Panc1 (cell line): ENCODE results near the gene ATRNL1. TPM values are rescaled to one million over a fixed set of nuclear protein-coding genes. Genes with fewer than 3 reads are reported as not detected.

ENCODE experiments used
- ATAC-seq: fragments of 200-7000 bp; cut with Tn5 transposase; 2 replicates; pipeline ENCODE4 v1.9.1; 2020; ENCODE audit warnings: mild to moderate bottlenecking, moderate library complexity
- BruUV-seq: library from RNA; stranded (reverse); fragments of 400-500 nt; replicated peaks from 2 replicates; lab custom pipeline; 2021; lab: Mats Ljungman, UMichigan
- CTCF ChIA-PET: fragments of 300-600 bp; sonication (Branson Sonifier 250); formaldehyde crosslinking; loops from one replicate; lab custom pipeline; 2022; ENCODE audit warnings: antibody characterized with exemption; lab: Charles Lee
- POLR2A ChIA-PET: fragments of 300-600 bp; sonication (Branson Sonifier 250); formaldehyde crosslinking; loops from one replicate; lab custom pipeline; 2022; ENCODE audit warnings: antibody characterized with exemption; lab: Charles Lee
- DNase-seq: peaks from one replicate; pipeline ENCODE4 v3.0.0-alpha.2; 2010; ENCODE audit warnings: low read depth, low spot score
- H3K27ac ChIP-seq: 2 replicates; pipeline ENCODE4 v1.5.1; 2011; ENCODE audit warnings: mild to moderate bottlenecking, low read length, inconsistent platforms
- H3K27me3 ChIP-seq: fragments of 200-500 bp; sonication (Bioruptor generic); 2 replicates; pipeline ENCODE4 v1.6.0; 2014; ENCODE audit warnings: low read length, inconsistent platforms; ENCODE audit not compliant: control insufficient read depth, insufficient read depth
- H3K36me3 ChIP-seq: fragments of 200-500 bp; sonication (Bioruptor generic); 2 replicates; pipeline ENCODE4 v1.5.1; 2014; ENCODE audit warnings: inconsistent platforms, mild to moderate bottlenecking, low read length, moderate library complexity; ENCODE audit not compliant: control insufficient read depth, insufficient read depth
- H3K4me1 ChIP-seq: 2 replicates; pipeline ENCODE4 v1.5.1; 2011; ENCODE audit warnings: inconsistent platforms, mild to moderate bottlenecking, low read length, moderate library complexity; ENCODE audit not compliant: control insufficient read depth, insufficient read depth
- H3K4me3 ChIP-seq, 2 experiments: 2 replicates each; pipeline ENCODE4 v1.5.1; 2011 to 2012; ENCODE audit warnings: low read depth in 2 of 2, low read length in 2 of 2, mild to moderate bottlenecking in 2 of 2, inconsistent platforms in 1 of 2, moderate library complexity in 1 of 2
- H3K9me3 ChIP-seq: fragments of 200-500 bp; sonication (Bioruptor generic); 2 replicates; pipeline ENCODE4 v1.5.1; 2014; ENCODE audit warnings: low read depth, mild to moderate bottlenecking, inconsistent platforms, low read length, moderate library complexity; ENCODE audit not compliant: control insufficient read depth, insufficient read depth
- POLR2AphosphoS5 ChIP-seq: IDR thresholded peaks from 2 replicates; pipeline ENCODE4 v1.6.1; 2012; ENCODE audit warnings: mild to moderate bottlenecking, low read depth, low read length, moderate library complexity
- SIN3A ChIP-seq: IDR thresholded peaks from 2 replicates; pipeline ENCODE4 v1.6.1; 2012; ENCODE audit warnings: low read depth, mild to moderate bottlenecking, low read length, moderate library complexity, borderline replicate concordance; ENCODE audit not compliant: insufficient read depth
- TCF7L2 ChIP-seq: IDR thresholded peaks from 2 replicates; pipeline ENCODE4 v1.6.1; 2011; ENCODE audit warnings: mild to moderate bottlenecking, low read depth, low read length, inconsistent platforms
- in situ Hi-C: cut with HindIII; loops from 2 replicates; pipeline ENCODE4 v1.10.0; 2016; ENCODE audit warnings: low sequenced_read_pairs, low pct_unique_long_range_greater_than_20kb
- intact Hi-C: fragments of 100-400 bp; cut with micrococcal nuclease; formaldehyde crosslinking; loops from one replicate; pipeline ENCODE4 v1.10.0; 2022; ENCODE audit not compliant: unreplicated experiment
- total RNA-seq: library from RNA; stranded (reverse); gene quantifications from one replicate; pipeline ENCODE4 v1.2.1, GENCODE V29; 2021; ENCODE audit not compliant: unreplicated experiment
- TF ChIP-seq, protein P1 (sequence below), 2 experiments: IDR thresholded peaks; 2 replicates each; pipeline ENCODE4 v1.6.1; 2011 to 2012; ENCODE audit warnings: low read depth in 2 of 2, control low read depth in 1 of 2, low read length in 1 of 2, mild to moderate bottlenecking in 1 of 2, moderate library complexity in 1 of 2; ENCODE audit not compliant: insufficient read depth in 1 of 2
- TF ChIP-seq, protein P2 (sequence below): fragments of 450-650 bp; IDR thresholded peaks from 2 replicates; pipeline ENCODE4 v1.5.1; 2017; ENCODE audit warnings: mild to moderate bottlenecking

ATRNL1 gene
- total RNA-seq, 1 experiment from 2014 or later, result 17.1 TPM

DNA sequence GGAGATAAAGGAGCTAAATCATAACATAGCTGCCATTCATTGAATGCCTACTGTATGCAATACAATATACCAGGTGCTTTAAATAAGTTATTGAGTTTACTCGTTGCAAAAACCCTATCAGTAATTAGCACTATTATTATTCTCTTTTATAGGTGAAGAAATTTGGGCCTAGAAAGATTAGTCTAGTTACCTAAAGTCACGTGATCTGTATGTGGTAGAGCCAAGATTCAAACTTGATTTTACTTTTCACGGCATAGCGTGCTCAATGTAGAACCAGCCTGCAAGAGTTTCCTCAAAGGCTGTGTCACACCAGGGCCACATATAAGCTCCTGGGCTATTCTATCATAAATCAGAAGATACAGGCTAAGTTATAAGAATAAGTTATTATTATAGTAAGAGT lies 740.0 kb downstream of the ATRNL1 start:
- no peaks in the 10 kb centered on the region for H3K27me3 ChIP-seq
- POLR2A ChIA-PET, result no interaction called here
- no TSS peak for BruUV-seq
- no peaks in the 10 kb centered on the region for H3K4me1 ChIP-seq
- ATAC-seq, result no peak
- no peaks in the 10 kb centered on the region for H3K9me3 ChIP-seq
- CTCF ChIA-PET, result no interaction called here
- no peak for DNase-seq
- intact Hi-C loops (no loop called here), in situ Hi-C loops (no loop called here)
- no peak overlapping the region for H3K4me3 ChIP-seq
- H3K27ac ChIP-seq, result no peak overlapping the region
- TF ChIP-seq TCF7L2, result no peak
- TF ChIP-seq, protein P1, sequence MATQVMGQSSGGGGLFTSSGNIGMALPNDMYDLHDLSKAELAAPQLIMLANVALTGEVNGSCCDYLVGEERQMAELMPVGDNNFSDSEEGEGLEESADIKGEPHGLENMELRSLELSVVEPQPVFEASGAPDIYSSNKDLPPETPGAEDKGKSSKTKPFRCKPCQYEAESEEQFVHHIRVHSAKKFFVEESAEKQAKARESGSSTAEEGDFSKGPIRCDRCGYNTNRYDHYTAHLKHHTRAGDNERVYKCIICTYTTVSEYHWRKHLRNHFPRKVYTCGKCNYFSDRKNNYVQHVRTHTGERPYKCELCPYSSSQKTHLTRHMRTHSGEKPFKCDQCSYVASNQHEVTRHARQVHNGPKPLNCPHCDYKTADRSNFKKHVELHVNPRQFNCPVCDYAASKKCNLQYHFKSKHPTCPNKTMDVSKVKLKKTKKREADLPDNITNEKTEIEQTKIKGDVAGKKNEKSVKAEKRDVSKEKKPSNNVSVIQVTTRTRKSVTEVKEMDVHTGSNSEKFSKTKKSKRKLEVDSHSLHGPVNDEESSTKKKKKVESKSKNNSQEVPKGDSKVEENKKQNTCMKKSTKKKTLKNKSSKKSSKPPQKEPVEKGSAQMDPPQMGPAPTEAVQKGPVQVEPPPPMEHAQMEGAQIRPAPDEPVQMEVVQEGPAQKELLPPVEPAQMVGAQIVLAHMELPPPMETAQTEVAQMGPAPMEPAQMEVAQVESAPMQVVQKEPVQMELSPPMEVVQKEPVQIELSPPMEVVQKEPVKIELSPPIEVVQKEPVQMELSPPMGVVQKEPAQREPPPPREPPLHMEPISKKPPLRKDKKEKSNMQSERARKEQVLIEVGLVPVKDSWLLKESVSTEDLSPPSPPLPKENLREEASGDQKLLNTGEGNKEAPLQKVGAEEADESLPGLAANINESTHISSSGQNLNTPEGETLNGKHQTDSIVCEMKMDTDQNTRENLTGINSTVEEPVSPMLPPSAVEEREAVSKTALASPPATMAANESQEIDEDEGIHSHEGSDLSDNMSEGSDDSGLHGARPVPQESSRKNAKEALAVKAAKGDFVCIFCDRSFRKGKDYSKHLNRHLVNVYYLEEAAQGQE (IDR thresholded peaks at IDR 0.05; ENCODE audit: insufficient read depth in 1 of 2, low read depth in 2 of 2, low read length in 1 of 2), result no peak
- TF ChIP-seq, protein P2, sequence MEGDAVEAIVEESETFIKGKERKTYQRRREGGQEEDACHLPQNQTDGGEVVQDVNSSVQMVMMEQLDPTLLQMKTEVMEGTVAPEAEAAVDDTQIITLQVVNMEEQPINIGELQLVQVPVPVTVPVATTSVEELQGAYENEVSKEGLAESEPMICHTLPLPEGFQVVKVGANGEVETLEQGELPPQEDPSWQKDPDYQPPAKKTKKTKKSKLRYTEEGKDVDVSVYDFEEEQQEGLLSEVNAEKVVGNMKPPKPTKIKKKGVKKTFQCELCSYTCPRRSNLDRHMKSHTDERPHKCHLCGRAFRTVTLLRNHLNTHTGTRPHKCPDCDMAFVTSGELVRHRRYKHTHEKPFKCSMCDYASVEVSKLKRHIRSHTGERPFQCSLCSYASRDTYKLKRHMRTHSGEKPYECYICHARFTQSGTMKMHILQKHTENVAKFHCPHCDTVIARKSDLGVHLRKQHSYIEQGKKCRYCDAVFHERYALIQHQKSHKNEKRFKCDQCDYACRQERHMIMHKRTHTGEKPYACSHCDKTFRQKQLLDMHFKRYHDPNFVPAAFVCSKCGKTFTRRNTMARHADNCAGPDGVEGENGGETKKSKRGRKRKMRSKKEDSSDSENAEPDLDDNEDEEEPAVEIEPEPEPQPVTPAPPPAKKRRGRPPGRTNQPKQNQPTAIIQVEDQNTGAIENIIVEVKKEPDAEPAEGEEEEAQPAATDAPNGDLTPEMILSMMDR, result no peak
- no peak for TF ChIP-seq POLR2AphosphoS5
- no peak for TF ChIP-seq SIN3A
- no peaks in the 10 kb centered on the region for H3K36me3 ChIP-seq

GRCh38 chr10:115844591-115844990 lies 751.4 kb downstream of the ATRNL1 start:
- ATAC-seq, result no peak
- no peaks in the 10 kb centered on the region for H3K27me3 ChIP-seq
- in situ Hi-C loops, result no loop called here
- DNase-seq, result no peak
- no peak overlapping the region for H3K4me3 ChIP-seq
- no peak for TF ChIP-seq TCF7L2
- TF ChIP-seq, protein P2, result no peak
- no peak for TF ChIP-seq POLR2AphosphoS5
- TF ChIP-seq SIN3A, result no peak
- TF ChIP-seq, protein P1 (IDR thresholded peaks at IDR 0.05; ENCODE audit: insufficient read depth in 1 of 2, low read depth in 2 of 2, low read length in 1 of 2), result no peak
- ChIA-PET POLR2A (no interaction called here), CTCF (no interaction called here)
- BruUV-seq, result no TSS peak
- intact Hi-C loops, result no loop called here
- H3K36me3 ChIP-seq, result no peaks in the 10 kb centered on the region
- H3K27ac ChIP-seq, result no peak overlapping the region
- H3K9me3 ChIP-seq, result no peaks in the 10 kb centered on the region
- no peaks in the 10 kb centered on the region for H3K4me1 ChIP-seq
